Subcutaneous abdominal adipose tissue (tissue), 5 donors: Measurements from ENCODE around the gene CTDNEP1.
A peak's percentile ranks its signal among the peaks of the same experiment; 100 is the strongest.

Source experiments
- H3K27ac ChIP-seq: one replicate; pipeline ENCODE4 v1.7.0; 2013; ENCODE audit warnings: low read depth, mild to moderate bottlenecking, inconsistent platforms, low read length, moderate library complexity
- H3K27me3 ChIP-seq, 5 donors: one replicate each; pipeline ENCODE4 v1.7.0; 2013; ENCODE audit warnings: low read length in 5 of 5, inconsistent platforms in 1 of 5; ENCODE audit not compliant: control insufficient read depth in 5 of 5, insufficient read depth in 4 of 5
- H3K36me3 ChIP-seq, 5 donors: one replicate each; pipeline ENCODE4 v1.7.0; 2013; ENCODE audit warnings: low read length in 5 of 5; ENCODE audit not compliant: control insufficient read depth in 5 of 5, insufficient read depth in 5 of 5
- H3K4me1 ChIP-seq, 5 donors: one replicate each; pipeline ENCODE4 v1.7.0; 2013; ENCODE audit warnings: low read length in 5 of 5, mild to moderate bottlenecking in 3 of 5, moderate library complexity in 1 of 5; ENCODE audit not compliant: control insufficient read depth in 5 of 5, insufficient read depth in 5 of 5
- H3K4me3 ChIP-seq, 5 donors: one replicate each; pipeline ENCODE4 v1.7.0; 2013; ENCODE audit warnings: low read length in 5 of 5, low read depth in 1 of 5
- H3K9ac ChIP-seq, 5 donors: one replicate each; pipeline ENCODE4 v1.7.0; 2013; ENCODE audit warnings: low read length in 5 of 5, mild to moderate bottlenecking in 4 of 5, moderate library complexity in 3 of 5
- H3K9me3 ChIP-seq, 5 donors: one replicate each; pipeline ENCODE4 v1.7.0; 2013; ENCODE audit warnings: low read length in 5 of 5; ENCODE audit not compliant: control insufficient read depth in 5 of 5
- donor health status: healthy.
- donor health status: healthy.
- donor health status: healthy.
- donor health status: healthy.
- donor health status: healthy.

CTDNEP1 gene

DNA sequence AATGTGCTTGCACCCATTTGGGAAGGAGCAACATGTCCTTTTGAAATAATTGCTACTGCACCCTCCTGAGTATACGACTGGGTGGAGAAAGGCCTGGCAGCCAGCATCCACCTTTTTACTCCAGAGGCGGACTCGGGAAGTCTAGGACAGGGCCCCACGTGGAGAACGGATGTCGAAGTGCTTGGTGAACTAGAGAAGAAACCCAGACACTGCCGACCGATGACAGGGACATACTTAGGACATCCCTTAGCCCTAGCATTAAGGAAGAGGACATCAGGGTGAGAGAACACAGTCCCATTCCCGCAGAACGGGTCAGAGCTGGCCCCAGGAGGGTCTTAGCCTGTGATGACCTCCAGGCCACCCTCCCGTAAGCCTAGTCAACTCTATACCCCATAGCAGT is 39.2 kb upstream of the CTDNEP1 start:
- H3K27ac ChIP-seq = peak overlapping the region; percentile 78
- peaks cover 0 to 27% (median 20%) of the 10 kb centered on the region in 5 donors for H3K27me3 ChIP-seq
- H3K4me1 ChIP-seq = peaks cover 4 to 60% (median 48%) of the 10 kb centered on the region in 5 donors
- H3K9me3 ChIP-seq = no peaks in the 10 kb centered on the region
- no peak overlapping the region for H3K4me3 ChIP-seq
- H3K36me3 ChIP-seq = peaks cover 0 to 17% (median 10%) of the 10 kb centered on the region in 5 donors
- no peak overlapping the region for H3K9ac ChIP-seq

- H3K27me3 ChIP-seq = peaks cover 0 to 27% (median 20%) of the 10 kb centered on the region in 5 donors
- no peak overlapping the region for H3K9ac ChIP-seq
- H3K27ac ChIP-seq = no peak overlapping the region
- H3K9me3 ChIP-seq = no peaks in the 10 kb centered on the region
- H3K4me1 ChIP-seq = peaks cover 4 to 60% (median 46%) of the 10 kb centered on the region in 5 donors
- H3K4me3 ChIP-seq = no peak overlapping the region
- peaks cover 0 to 22% (median 15%) of the 10 kb centered on the region in 5 donors for H3K36me3 ChIP-seq
These were observed 38.6 kb upstream of the CTDNEP1 start for GRCh38 chr17:7290166-7290565.

DNA sequence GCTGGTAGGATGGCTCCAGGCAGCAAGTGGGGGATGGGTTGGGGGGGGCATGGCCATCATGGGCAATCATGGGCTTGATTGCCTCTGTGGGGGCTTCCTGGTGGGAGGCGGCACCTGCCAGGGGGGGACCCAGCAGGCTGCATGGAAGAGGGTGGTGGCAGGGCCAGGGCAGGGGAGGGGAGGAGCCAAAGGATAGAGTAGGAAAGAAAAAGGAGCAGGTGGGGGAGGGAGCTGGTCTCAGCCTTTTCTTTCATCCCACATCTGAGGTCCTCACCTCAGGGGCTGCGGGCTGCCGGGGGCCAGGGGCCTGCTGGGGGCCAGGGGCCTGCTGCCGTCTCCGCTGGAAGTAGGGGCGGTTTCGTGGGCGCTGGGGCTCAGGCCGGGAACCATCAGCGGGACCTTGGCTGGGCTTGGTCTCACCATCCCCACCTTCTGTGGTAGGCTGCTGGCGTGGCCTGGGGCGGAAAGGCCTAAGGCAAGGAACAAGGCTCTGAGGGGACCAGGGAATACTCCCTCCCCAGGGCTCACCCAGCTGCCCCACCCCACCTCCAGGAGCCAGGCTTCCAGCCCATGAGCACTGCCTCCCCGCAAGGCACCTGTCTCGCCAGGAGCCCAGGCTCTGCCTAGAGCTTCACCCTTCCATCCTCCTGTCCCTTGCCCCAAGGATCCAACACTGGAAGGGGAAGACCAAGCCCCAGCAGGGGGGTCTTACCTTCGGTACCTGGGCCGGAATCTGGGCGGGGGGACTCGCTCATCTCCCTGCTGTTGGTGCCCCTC is 37.9 kb upstream of the CTDNEP1 start:
- no peak overlapping the region for H3K9ac ChIP-seq
- no peaks in the 10 kb centered on the region for H3K9me3 ChIP-seq
- no peak overlapping the region for H3K27ac ChIP-seq
- peaks cover 4 to 63% (median 42%) of the 10 kb centered on the region in 5 donors for H3K4me1 ChIP-seq
- H3K27me3 ChIP-seq = peaks cover 0 to 27% (median 20%) of the 10 kb centered on the region in 5 donors
- peaks cover 0 to 30% (median 22%) of the 10 kb centered on the region in 5 donors for H3K36me3 ChIP-seq
- H3K4me3 ChIP-seq = no peak overlapping the region

DNA sequence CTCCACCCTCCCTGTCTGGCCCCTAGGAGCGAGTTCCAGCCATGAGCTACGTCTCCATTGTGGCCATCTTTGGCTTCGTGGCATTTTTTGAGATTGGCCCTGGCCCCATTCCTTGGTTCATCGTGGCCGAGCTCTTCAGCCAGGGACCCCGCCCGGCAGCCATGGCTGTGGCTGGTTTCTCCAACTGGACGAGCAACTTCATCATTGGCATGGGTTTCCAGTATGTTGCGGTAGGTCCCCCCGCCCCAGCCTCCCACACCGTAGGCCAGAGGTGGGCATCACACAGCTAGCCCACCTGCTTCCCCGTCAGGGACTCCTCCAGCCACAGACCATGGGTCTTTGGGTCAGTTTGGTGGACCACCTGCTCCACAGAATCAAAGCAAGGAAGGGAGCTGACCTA is 34.1 kb upstream of the CTDNEP1 start:
- H3K9ac ChIP-seq = peak overlapping the region in 1 of 5 donors; percentile 47
- H3K4me3 ChIP-seq = no peak overlapping the region

GRCh38 chr17:7284911-7285310 is 33.4 kb upstream of the CTDNEP1 start:
- Histone ChIP-seq H3K27ac (no peak overlapping the region), H3K9me3 (no peaks in the 10 kb centered on the region), H3K4me1 (peaks cover 7 to 65% (median 32%) of the 10 kb centered on the region in 5 donors), H3K4me3 (no peak overlapping the region), H3K36me3 (peaks cover 0 to 39% (median 31%) of the 10 kb centered on the region in 5 donors), H3K9ac (peak overlapping the region in 1 of 5 donors; percentile 47), H3K27me3 (peaks cover 0 to 15% (median under 1%) of the 10 kb centered on the region in 5 donors)

More for the DNA sequence above, 34.1 kb upstream of the CTDNEP1 start:
- Histone ChIP-seq H3K9me3 (no peaks in the 10 kb centered on the region), H3K27me3 (peaks cover 0 to 15% (median 5%) of the 10 kb centered on the region in 5 donors), H3K36me3 (peaks cover 0 to 39% (median 31%) of the 10 kb centered on the region in 5 donors), H3K27ac (no peak overlapping the region), H3K4me1 (peaks cover 7 to 67% (median 34%) of the 10 kb centered on the region in 5 donors)

DNA sequence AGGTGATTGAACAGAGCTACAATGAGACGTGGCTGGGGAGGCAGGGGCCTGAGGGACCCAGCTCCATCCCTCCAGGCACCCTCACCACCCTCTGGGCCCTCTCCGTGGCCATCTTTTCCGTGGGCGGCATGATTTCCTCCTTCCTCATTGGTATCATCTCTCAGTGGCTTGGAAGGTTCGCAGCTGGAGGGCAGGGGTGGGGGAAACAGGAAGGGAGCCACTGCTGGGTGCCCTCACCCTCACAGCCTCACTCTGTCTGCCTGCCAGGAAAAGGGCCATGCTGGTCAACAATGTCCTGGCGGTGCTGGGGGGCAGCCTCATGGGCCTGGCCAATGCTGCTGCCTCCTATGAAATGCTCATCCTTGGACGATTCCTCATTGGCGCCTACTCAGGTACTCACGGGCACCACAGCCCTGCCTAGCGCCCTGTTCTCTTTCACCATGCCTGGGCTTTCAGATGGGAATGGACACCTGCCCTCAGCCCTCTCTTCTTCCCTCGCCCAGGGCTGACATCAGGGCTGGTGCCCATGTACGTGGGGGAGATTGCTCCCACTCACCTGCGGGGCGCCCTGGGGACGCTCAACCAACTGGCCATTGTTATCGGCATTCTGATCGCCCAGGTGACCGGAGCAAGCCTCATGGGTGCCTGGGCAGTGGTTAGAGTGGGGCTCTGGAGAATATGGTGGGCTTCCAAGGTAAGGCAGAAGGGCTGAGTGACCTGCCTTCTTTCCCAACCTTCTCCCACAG is 32.1 kb upstream of the CTDNEP1 start:
- Histone ChIP-seq H3K27ac (peak overlapping the region; percentile 90), H3K4me3 (peak overlapping the region in 3 of 5 donors; percentile 65 to 69 (median 68)), H3K27me3 (peaks cover 0 to 15% (median 0%) of the 10 kb centered on the region in 5 donors), H3K4me1 (peaks cover 7 to 61% (median 30%) of the 10 kb centered on the region in 5 donors), H3K9ac (peak overlapping the region in 1 of 5 donors; percentile 53), H3K36me3 (peaks cover 0 to 39% (median 31%) of the 10 kb centered on the region in 5 donors), H3K9me3 (no peaks in the 10 kb centered on the region)

DNA sequence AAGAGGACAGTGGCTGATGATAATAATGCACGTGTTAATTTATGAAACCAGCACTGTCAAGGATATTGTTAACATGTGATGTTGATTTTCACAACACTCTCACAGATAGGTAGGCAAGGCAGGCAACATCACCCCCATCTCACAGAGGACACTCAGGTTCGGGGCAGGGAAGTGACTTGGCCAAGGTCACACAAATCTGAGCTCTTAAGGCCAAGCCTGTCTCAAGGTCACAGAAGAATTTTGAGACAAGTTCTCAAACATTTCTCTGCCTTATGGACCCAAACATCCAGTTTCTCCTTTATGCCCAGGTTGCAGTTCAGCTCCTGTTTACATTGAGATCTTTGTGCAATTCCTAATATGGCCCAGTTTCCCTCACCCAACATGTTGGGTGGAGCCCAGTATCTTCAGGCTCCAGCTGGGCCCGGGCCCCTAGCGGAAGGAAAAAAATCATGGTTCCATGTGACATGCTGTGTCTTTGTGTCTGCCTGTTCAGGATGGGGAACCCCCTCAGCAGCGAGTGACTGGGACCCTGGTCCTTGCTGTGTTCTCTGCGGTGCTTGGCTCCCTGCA is 31.3 kb upstream of the CTDNEP1 start:
- peak overlapping the region in 3 of 5 donors; percentile 23 to 77 (median 70) for H3K9ac ChIP-seq
- H3K27me3 ChIP-seq = peaks cover 0 to 15% (median 0%) of the 10 kb centered on the region in 5 donors
- peaks cover 0 to 38% (median 31%) of the 10 kb centered on the region in 5 donors for H3K36me3 ChIP-seq
- peaks cover 7 to 61% (median 30%) of the 10 kb centered on the region in 5 donors for H3K4me1 ChIP-seq
- H3K4me3 ChIP-seq = peak overlapping the region; percentile 54 to 69 (median 68)
- peak overlapping the region; percentile 90 for H3K27ac ChIP-seq
- H3K9me3 ChIP-seq = no peaks in the 10 kb centered on the region

- Histone ChIP-seq H3K27ac (peak overlapping the region; percentile 90), H3K27me3 (peaks cover 0 to 15% (median 0%) of the 10 kb centered on the region in 5 donors), H3K4me3 (peak overlapping the region; percentile 54 to 69 (median 68)), H3K4me1 (peaks cover 7 to 61% (median 30%) of the 10 kb centered on the region in 5 donors), H3K36me3 (peaks cover 0 to 33% (median 28%) of the 10 kb centered on the region in 5 donors), H3K9ac (peak overlapping the region in 4 of 5 donors; percentile 23 to 77 (median 61)), H3K9me3 (no peaks in the 10 kb centered on the region)
These were observed 30.6 kb upstream of the CTDNEP1 start for GRCh38 chr17:7281953-7282751.
